CD4-positive, alpha-beta T cell treated with Interleukin-4 for 1 hour (primary cell): ENCODE measurements around the gene ADAMTS12.

Experiments used
- DNase-seq, 2 donors: peaks; one replicate each; pipeline ENCODE4 v3.0.0-alpha.2; 2020 to 2022

ADAMTS12 gene

GRCh38 chr5:33753704-33754103 is 138.1 kb downstream of the ADAMTS12 start:
- no peak for DNase-seq

GRCh38 chr5:33748754-33749153 is 143.0 kb downstream of the ADAMTS12 start:
- no peak for DNase-seq

- no peak for DNase-seq
These were observed 146.6 kb downstream of the ADAMTS12 start for GRCh38 chr5:33745101-33745770.

GRCh38 chr5:33743099-33743498 is 148.7 kb downstream of the ADAMTS12 start:
- no peak for DNase-seq

- DNase-seq = no peak
These were observed 149.6 kb downstream of the ADAMTS12 start for GRCh38 chr5:33742181-33742580.

GRCh38 chr5:33738967-33739366 is 152.8 kb downstream of the ADAMTS12 start:
- no peak for DNase-seq

GRCh38 chr5:33738097-33738496 is 153.7 kb downstream of the ADAMTS12 start:
- no peak for DNase-seq

GRCh38 chr5:33737697-33738096 is 154.1 kb downstream of the ADAMTS12 start:
- DNase-seq = no peak

- no peak for DNase-seq
These were observed 154.5 kb downstream of the ADAMTS12 start for GRCh38 chr5:33737284-33737683.

- DNase-seq = no peak
These were observed 155.3 kb downstream of the ADAMTS12 start for GRCh38 chr5:33736510-33736909.

GRCh38 chr5:33735072-33735471 is 156.7 kb downstream of the ADAMTS12 start:
- no peak for DNase-seq

- no peak for DNase-seq
These were observed 157.3 kb downstream of the ADAMTS12 start for GRCh38 chr5:33734537-33734936.

GRCh38 chr5:33733225-33733624 is 158.6 kb downstream of the ADAMTS12 start:
- DNase-seq = no peak

GRCh38 chr5:33726422-33727165 is 165.2 kb downstream of the ADAMTS12 start:
- no peak for DNase-seq

GRCh38 chr5:33725806-33726205 is 166.0 kb downstream of the ADAMTS12 start:
- no peak for DNase-seq

GRCh38 chr5:33721491-33722200 is 170.1 kb downstream of the ADAMTS12 start:
- DNase-seq = no peak

- DNase-seq = no peak
These were observed 171.6 kb downstream of the ADAMTS12 start for GRCh38 chr5:33720176-33720575.

GRCh38 chr5:33719769-33720168 is 172.0 kb downstream of the ADAMTS12 start:
- DNase-seq = no peak

- DNase-seq = no peak
These were observed 176.1 kb downstream of the ADAMTS12 start for GRCh38 chr5:33715661-33716060.

GRCh38 chr5:33713136-33713765 is 178.5 kb downstream of the ADAMTS12 start:
- no peak for DNase-seq

- no peak for DNase-seq
These were observed 179.1 kb downstream of the ADAMTS12 start for GRCh38 chr5:33712664-33713063.

- DNase-seq = no peak
These were observed 180.6 kb downstream of the ADAMTS12 start for GRCh38 chr5:33711094-33711679.

GRCh38 chr5:33702867-33703266 is 188.9 kb downstream of the ADAMTS12 start:
- no peak for DNase-seq
